Measurements from ENCODE around the gene SPINK1. TPM values are rescaled to one million over a fixed set of nuclear protein-coding genes. Genes with fewer than 3 reads are reported as not detected.

SPINK1 gene
- total RNA-seq, 1 donor from 2014 or later = not detected

DNA sequence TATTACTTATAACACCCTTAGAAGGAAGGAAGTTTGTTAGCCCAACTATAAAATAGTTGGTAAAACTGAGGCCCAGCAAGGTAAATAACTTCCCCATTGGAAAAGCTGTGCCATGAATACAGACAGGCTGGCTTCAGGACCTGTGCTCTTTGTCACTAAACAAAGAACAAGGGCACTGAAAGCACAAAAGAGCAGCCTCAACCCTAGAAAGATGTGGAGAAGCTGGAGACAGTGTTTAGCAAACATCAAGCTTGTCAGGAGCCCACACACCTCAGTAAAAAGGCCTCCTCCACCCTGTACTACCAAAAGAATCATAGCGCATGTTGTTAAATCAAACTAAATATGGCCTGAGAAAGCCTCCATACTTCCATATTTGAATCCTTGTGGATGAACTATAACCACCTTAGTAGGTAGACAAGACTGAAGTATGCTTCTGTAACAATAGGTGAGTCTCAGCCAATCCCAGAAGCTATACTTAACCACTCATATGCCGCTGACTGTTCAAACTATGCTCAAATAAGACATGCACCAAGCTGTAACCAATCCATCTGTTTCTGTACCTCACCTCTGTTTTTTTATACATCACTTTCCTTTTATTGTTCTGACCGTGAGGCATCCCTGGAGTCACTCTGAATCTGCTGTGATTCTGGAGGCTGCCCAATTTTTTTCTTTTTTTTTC lies 28.6 kb upstream of the SPINK1 start:
- no peak overlapping the region for H3K9ac ChIP-seq (ENCODE audit: low read length)
- H3K27me3 ChIP-seq (ENCODE audit: insufficient read depth, low read length) = no peaks in the 10 kb centered on the region
- Mint-ChIP-seq H3K9me3 (ENCODE audit: unreplicated experiment) (no peaks in the 10 kb centered on the region), H3K27me3 (ENCODE audit: low read depth, unreplicated experiment) (no peaks in the 10 kb centered on the region), H3K27ac (ENCODE audit: unreplicated experiment) (no peak overlapping the region), H3K4me3 (ENCODE audit: unreplicated experiment) (no peak overlapping the region), H3K4me1 (ENCODE audit: low read depth, unreplicated experiment) (peaks cover 4% of the 10 kb centered on the region), H3K36me3 (ENCODE audit: low read depth, unreplicated experiment) (no peaks in the 10 kb centered on the region)
- DNase-seq (ENCODE audit: low read depth) (no peak), FAIRE-seq (no peak)
- no peaks in the 10 kb centered on the region for H3K4me1 ChIP-seq (ENCODE audit: insufficient read depth, low read length)
- no peaks in the 10 kb centered on the region for H3K36me3 ChIP-seq (ENCODE audit: insufficient read depth, low read length)
- H3K4me2 ChIP-seq (ENCODE audit: low read length) = no peak overlapping the region
- no peak overlapping the region for H3K27ac ChIP-seq (ENCODE audit: low read depth, low read length)
- H3K79me2 ChIP-seq (ENCODE audit: insufficient read depth, low read length) = no peaks in the 10 kb centered on the region
- TF ChIP-seq EZH2 (IDR thresholded peaks at IDR 0.05; ENCODE audit: insufficient read depth, low read length) = no peak
- TF ChIP-seq, protein P1, sequence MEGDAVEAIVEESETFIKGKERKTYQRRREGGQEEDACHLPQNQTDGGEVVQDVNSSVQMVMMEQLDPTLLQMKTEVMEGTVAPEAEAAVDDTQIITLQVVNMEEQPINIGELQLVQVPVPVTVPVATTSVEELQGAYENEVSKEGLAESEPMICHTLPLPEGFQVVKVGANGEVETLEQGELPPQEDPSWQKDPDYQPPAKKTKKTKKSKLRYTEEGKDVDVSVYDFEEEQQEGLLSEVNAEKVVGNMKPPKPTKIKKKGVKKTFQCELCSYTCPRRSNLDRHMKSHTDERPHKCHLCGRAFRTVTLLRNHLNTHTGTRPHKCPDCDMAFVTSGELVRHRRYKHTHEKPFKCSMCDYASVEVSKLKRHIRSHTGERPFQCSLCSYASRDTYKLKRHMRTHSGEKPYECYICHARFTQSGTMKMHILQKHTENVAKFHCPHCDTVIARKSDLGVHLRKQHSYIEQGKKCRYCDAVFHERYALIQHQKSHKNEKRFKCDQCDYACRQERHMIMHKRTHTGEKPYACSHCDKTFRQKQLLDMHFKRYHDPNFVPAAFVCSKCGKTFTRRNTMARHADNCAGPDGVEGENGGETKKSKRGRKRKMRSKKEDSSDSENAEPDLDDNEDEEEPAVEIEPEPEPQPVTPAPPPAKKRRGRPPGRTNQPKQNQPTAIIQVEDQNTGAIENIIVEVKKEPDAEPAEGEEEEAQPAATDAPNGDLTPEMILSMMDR (IDR thresholded peaks at IDR 0.05; ENCODE audit: insufficient read depth, low read depth, low read length) = no peak
- H3K9me3 ChIP-seq (ENCODE audit: insufficient read depth, low read depth, low read length) = no peaks in the 10 kb centered on the region
- H2AFZ ChIP-seq (ENCODE audit: low read depth, low read length) = no peak overlapping the region
- H4K20me1 ChIP-seq (ENCODE audit: insufficient read depth, low read length) = no peaks in the 10 kb centered on the region
- H3K4me3 ChIP-seq (ENCODE audit: insufficient read depth, low read depth, low read length) = no peak overlapping the region

DNA sequence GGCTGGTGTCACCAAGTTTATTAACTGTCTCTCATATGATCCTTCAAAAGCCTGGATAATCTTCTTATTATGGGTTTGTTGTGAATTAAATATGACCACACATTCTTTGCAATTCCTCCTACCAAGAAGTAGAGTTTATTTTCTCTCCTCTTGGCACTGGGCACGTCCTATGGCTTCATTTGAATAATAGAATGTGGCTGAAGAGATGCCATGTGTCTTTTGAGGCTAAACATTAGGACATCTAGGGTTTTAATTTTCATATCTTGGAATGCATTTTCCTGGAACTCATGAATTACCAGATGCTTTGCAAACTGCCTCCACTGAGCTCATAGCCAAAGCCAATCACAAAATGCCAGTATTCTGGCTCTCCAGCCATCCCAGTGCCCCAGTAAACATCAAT lies 27.1 kb upstream of the SPINK1 start:
- no peak for TF ChIP-seq EZH2 (IDR thresholded peaks at IDR 0.05; ENCODE audit: insufficient read depth, low read length)
- TF ChIP-seq, protein P1 (IDR thresholded peaks at IDR 0.05; ENCODE audit: insufficient read depth, low read depth, low read length) = no peak
- H3K4me2 ChIP-seq (ENCODE audit: low read length) = no peak overlapping the region
- H3K27ac Mint-ChIP-seq (ENCODE audit: unreplicated experiment) = no peak overlapping the region
- H3K9me3 ChIP-seq (ENCODE audit: insufficient read depth, low read depth, low read length) = no peaks in the 10 kb centered on the region
- no peak overlapping the region for H3K4me3 ChIP-seq (ENCODE audit: insufficient read depth, low read depth, low read length)
- H3K27ac ChIP-seq (ENCODE audit: low read depth, low read length) = no peak overlapping the region
- H3K27me3 ChIP-seq (ENCODE audit: insufficient read depth, low read length) = no peaks in the 10 kb centered on the region
- H4K20me1 ChIP-seq (ENCODE audit: insufficient read depth, low read length) = no peaks in the 10 kb centered on the region
- no peak overlapping the region for H2AFZ ChIP-seq (ENCODE audit: low read depth, low read length)
- H3K9me3 Mint-ChIP-seq (ENCODE audit: unreplicated experiment) = no peaks in the 10 kb centered on the region
- H3K36me3 ChIP-seq (ENCODE audit: insufficient read depth, low read length) = no peaks in the 10 kb centered on the region
- H3K27me3 Mint-ChIP-seq (ENCODE audit: low read depth, unreplicated experiment) = peaks cover 2% of the 10 kb centered on the region
- DNase-seq (ENCODE audit: low read depth) = no peak
- H3K9ac ChIP-seq (ENCODE audit: low read length) = no peak overlapping the region
- peaks cover 4% of the 10 kb centered on the region for H3K4me1 Mint-ChIP-seq (ENCODE audit: low read depth, unreplicated experiment)
- H3K4me3 Mint-ChIP-seq (ENCODE audit: unreplicated experiment) = no peak overlapping the region
- FAIRE-seq = no peak
- no peaks in the 10 kb centered on the region for H3K79me2 ChIP-seq (ENCODE audit: insufficient read depth, low read length)
- H3K4me1 ChIP-seq (ENCODE audit: insufficient read depth, low read length) = no peaks in the 10 kb centered on the region
- H3K36me3 Mint-ChIP-seq (ENCODE audit: low read depth, unreplicated experiment) = no peaks in the 10 kb centered on the region

Measured in astrocyte (in vitro differentiated cells and primary cell).